Small intestine (tissue), 7 donors: Measurements from ENCODE around the gene KIAA0319L. TPM values are rescaled to one million over a fixed set of nuclear protein-coding genes. Genes with fewer than 3 reads are reported as not detected.

Experiments
- DNase-seq, 2 donors: peaks; one replicate each; pipeline versions ENCODE4 v3.0.0 to v3.0.0-alpha.2; 2013
- FAIRE-seq: peaks from 2 replicates; lab custom pipeline; 2012; peaks lifted over from hg19 to GRCh38; lab: Jason Lieb, UNC
- H3K27ac ChIP-seq, 3 donors: one replicate each; pipeline ENCODE4 v1.5.1; 2013; ENCODE audit warnings: low read length in 2 of 3, mild to moderate bottlenecking in 2 of 3, control low read depth in 1 of 3, inconsistent platforms in 1 of 3, low read depth in 1 of 3, moderate library complexity in 1 of 3
- H3K27me3 ChIP-seq, 3 donors: one replicate each; pipeline ENCODE4 v1.6.1; 2013; ENCODE audit warnings: low read length in 3 of 3, inconsistent platforms in 1 of 3; ENCODE audit not compliant: control insufficient read depth in 3 of 3, insufficient read depth in 3 of 3
- H3K36me3 ChIP-seq, 3 donors: one replicate each; pipeline ENCODE4 v1.6.1; 2013; ENCODE audit warnings: low read length in 3 of 3, inconsistent platforms in 1 of 3, low read depth in 1 of 3, mild to moderate bottlenecking in 1 of 3, moderate library complexity in 1 of 3; ENCODE audit not compliant: control insufficient read depth in 3 of 3, insufficient read depth in 2 of 3
- H3K4me1 ChIP-seq, 3 donors: one replicate each; pipeline ENCODE4 v1.6.1; 2013; ENCODE audit warnings: low read length in 2 of 3, inconsistent platforms in 1 of 3, low read depth in 1 of 3, mild to moderate bottlenecking in 1 of 3, moderate library complexity in 1 of 3; ENCODE audit not compliant: control insufficient read depth in 3 of 3, insufficient read depth in 2 of 3
- H3K4me3 ChIP-seq, 3 donors: one replicate each; pipeline ENCODE4 v1.5.1; 2013; ENCODE audit warnings: low read length in 3 of 3, control low read depth in 1 of 3, inconsistent platforms in 1 of 3, low read depth in 1 of 3, mild to moderate bottlenecking in 1 of 3, moderate library complexity in 1 of 3
- H3K9me3 ChIP-seq, 2 donors: one replicate each; pipeline ENCODE4 v1.6.1; 2013; ENCODE audit warnings: low read depth in 1 of 2, low read length in 1 of 2; ENCODE audit not compliant: control insufficient read depth in 2 of 2, insufficient read depth in 1 of 2
- WGBS, 3 donors: extraction: QIAGEN DNeasy Blood & Tissue Kit; methylation state at CpG; one replicate each; pipeline ENCODE4 v1.1.7; 2013; 5-methylcytosine and 5-hydroxymethylcytosine counted together
- polyA plus RNA-seq, 4 donors: library from polyadenylated mRNA; stranded (reverse) in 3 of 4; unstranded in 1 of 4; fragments of 200-250 nt in 3 of 4; fragments of 120-200 nt in 1 of 4; gene quantifications; one replicate each; pipeline versions ENCODE4 v1.2.1 to v1.2.3, GENCODE V29; 2013
- donor health status: healthy with polysubstance abuse.
- donor health status: control.
- donor health status: control.
- donor health status: Bipolar disorder and iron deficiency.
- donor health status: healthy.

KIAA0319L gene
- polyA plus RNA-seq, 4 donors: 14.1 to 66.4 (median 21.9) TPM

GRCh38 chr1:35499231-35499630 lies 58.0 kb downstream of the KIAA0319L start:
- H3K9me3 ChIP-seq: no peaks in the 10 kb centered on the region
- H3K27me3 ChIP-seq: no peaks in the 10 kb centered on the region
- DNase-seq (no peak), FAIRE-seq (no peak)
- peaks cover 0 to 5% (median 0%) of the 10 kb centered on the region in 3 donors for H3K4me1 ChIP-seq
- 71 to 80% (median 74%) methylated on average over 4 of the region's 4 CpGs for WGBS, 3 donors
- H3K36me3 ChIP-seq: peaks cover 0 to 6% (median 0%) of the 10 kb centered on the region in 3 donors
- H3K27ac ChIP-seq: peak overlapping the region in 1 of 3 donors; percentile 29
- no peak overlapping the region for H3K4me3 ChIP-seq

- peaks cover 0 to 5% (median 0%) of the 10 kb centered on the region in 3 donors for H3K4me1 ChIP-seq
- H3K36me3 ChIP-seq: peaks cover 0 to 9% (median 4%) of the 10 kb centered on the region in 3 donors
- DNase-seq (no peak), FAIRE-seq (no peak)
- WGBS, 3 donors: 32 to 61% (median 35%) methylated on average over 2 of the region's 2 CpGs
- H3K9me3 ChIP-seq: peaks cover 0 to 8% of the 10 kb centered on the region in 2 donors
- H3K27me3 ChIP-seq: no peaks in the 10 kb centered on the region
- H3K4me3 ChIP-seq: no peak overlapping the region
- H3K27ac ChIP-seq: no peak overlapping the region
Observed at GRCh38 chr1:35497571-35497970, 59.6 kb downstream of the KIAA0319L start.

- 91 to 97% (median 96%) methylated on average over 1 of the region's 1 CpG for WGBS, 3 donors
- Histone ChIP-seq H3K9me3 (peaks cover 0 to 27% of the 10 kb centered on the region in 2 donors), H3K4me1 (peaks cover 0 to 8% (median 3%) of the 10 kb centered on the region in 3 donors), H3K27ac (no peak overlapping the region), H3K27me3 (no peaks in the 10 kb centered on the region), H3K4me3 (no peak overlapping the region), H3K36me3 (peaks cover 0 to 12% (median 4%) of the 10 kb centered on the region in 3 donors)
- DNase-seq (no peak), FAIRE-seq (no peak)
Observed at GRCh38 chr1:35490250-35490649, 67.0 kb downstream of the KIAA0319L start.

- no peaks in the 10 kb centered on the region for H3K27me3 ChIP-seq
- peaks cover 0 to 8% (median 3%) of the 10 kb centered on the region in 3 donors for H3K4me1 ChIP-seq
- 16 to 29% (median 27%) methylated on average over 2 of the region's 2 CpGs for WGBS, 3 donors
- no peak for FAIRE-seq
- peak in 1 of 2 donors; percentile 5 for DNase-seq
- peaks cover 0 to 23% of the 10 kb centered on the region in 2 donors for H3K9me3 ChIP-seq
- H3K36me3 ChIP-seq: peaks cover 0 to 5% (median under 1%) of the 10 kb centered on the region in 3 donors
- peak overlapping the region in 1 of 3 donors; percentile 74 for H3K27ac ChIP-seq
- no peak overlapping the region for H3K4me3 ChIP-seq
Observed at GRCh38 chr1:35488336-35488735, 68.9 kb downstream of the KIAA0319L start.

GRCh38 chr1:35486858-35487408 lies 70.3 kb downstream of the KIAA0319L start:
- Histone ChIP-seq H3K9me3 (peaks cover 0 to 19% of the 10 kb centered on the region in 2 donors), H3K36me3 (peaks cover 0 to 5% (median 0%) of the 10 kb centered on the region in 3 donors), H3K27me3 (no peaks in the 10 kb centered on the region), H3K4me1 (peaks cover 0 to 8% (median 3%) of the 10 kb centered on the region in 3 donors), H3K27ac (no peak overlapping the region), H3K4me3 (no peak overlapping the region)
- peak; percentile 55 to 81 for DNase-seq
- WGBS, 3 donors: 63 to 86% (median 72%) methylated on average over 3 of the region's 3 CpGs
- FAIRE-seq: no peak

GRCh38 chr1:35481229-35481628 lies 76.0 kb downstream of the KIAA0319L start:
- WGBS, 3 donors: 98 to 99% (median 99%) methylated on average over 2 of the region's 2 CpGs
- Histone ChIP-seq H3K27me3 (no peaks in the 10 kb centered on the region), H3K4me3 (no peak overlapping the region), H3K27ac (no peak overlapping the region), H3K4me1 (no peaks in the 10 kb centered on the region), H3K9me3 (peaks cover 0 to 4% of the 10 kb centered on the region in 2 donors), H3K36me3 (peaks cover 0 to 5% (median 2%) of the 10 kb centered on the region in 3 donors)
- FAIRE-seq (no peak), DNase-seq (no peak)

- Histone ChIP-seq H3K27ac (no peak overlapping the region), H3K27me3 (no peaks in the 10 kb centered on the region), H3K4me3 (no peak overlapping the region), H3K4me1 (no peaks in the 10 kb centered on the region), H3K9me3 (no peaks in the 10 kb centered on the region), H3K36me3 (peaks cover 2 to 9% (median 4%) of the 10 kb centered on the region in 3 donors)
- no peak for FAIRE-seq
- WGBS, 3 donors: 98 to 100% (median 100%) methylated on average over 2 of the region's 2 CpGs
- no peak for DNase-seq
Observed at GRCh38 chr1:35477870-35478269, 79.3 kb downstream of the KIAA0319L start.

- Histone ChIP-seq H3K4me1 (no peaks in the 10 kb centered on the region), H3K27me3 (no peaks in the 10 kb centered on the region), H3K36me3 (peaks cover 2 to 12% (median 10%) of the 10 kb centered on the region in 3 donors), H3K9me3 (no peaks in the 10 kb centered on the region), H3K4me3 (no peak overlapping the region), H3K27ac (no peak overlapping the region)
- WGBS, 3 donors: 96 to 97% (median 96%) methylated on average over 6 of the region's 6 CpGs
- DNase-seq (no peak), FAIRE-seq (no peak)
Observed at GRCh38 chr1:35475856-35476674, 81.1 kb downstream of the KIAA0319L start.
